ENCODE measurements around the gene CLEC4M.

The CLEC4M gene

DNA sequence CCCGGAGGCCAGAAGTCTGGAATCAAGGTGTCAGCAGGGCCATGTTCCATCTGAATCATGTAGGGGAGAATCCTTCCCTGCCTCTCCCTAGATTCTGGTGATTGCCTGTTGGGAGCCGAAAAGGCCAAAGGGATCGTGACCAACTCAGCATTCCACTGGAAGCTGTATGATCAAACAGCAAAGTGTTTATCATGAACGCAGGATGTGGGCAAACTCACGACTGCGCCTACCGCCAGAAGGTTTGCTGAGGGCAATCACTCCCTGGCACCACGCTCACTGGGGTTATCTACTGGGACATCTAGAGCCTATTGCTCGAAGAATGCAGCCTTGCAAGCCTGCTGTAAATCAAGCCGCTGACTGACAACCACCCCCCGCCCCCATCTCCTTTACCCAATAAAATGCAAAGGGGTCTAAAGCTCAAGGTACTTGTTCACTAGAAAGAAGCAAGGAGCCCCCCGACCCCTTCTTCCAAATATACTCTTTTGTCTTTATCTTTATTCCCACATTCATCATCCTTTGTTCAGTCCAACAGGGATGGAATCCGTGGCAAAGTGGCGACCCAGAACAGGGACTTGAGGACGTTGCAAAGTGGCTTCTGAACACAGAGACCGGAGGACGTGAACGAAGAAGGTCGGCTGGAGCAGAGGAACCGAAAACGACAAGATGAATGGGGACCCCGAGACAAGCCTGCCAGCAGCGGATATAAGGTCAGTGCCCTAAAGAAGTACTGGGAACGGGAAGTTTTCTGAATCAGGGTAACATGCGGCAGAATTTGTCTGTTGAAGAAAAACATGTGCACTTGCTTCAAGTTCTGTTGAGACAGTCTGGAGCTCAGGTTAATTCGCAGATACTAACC is 16.8 kb downstream of the CLEC4M start:
- Histone ChIP-seq H3K79me2 (ENCODE audit: insufficient read depth, low read length) (no peaks in the 10 kb centered on the region), H2AFZ (ENCODE audit: low read depth, low read length) (no peak overlapping the region), H4K20me1 (ENCODE audit: insufficient read depth, low read length) (no peaks in the 10 kb centered on the region), H3K9ac (ENCODE audit: low read depth, low read length) (no peak overlapping the region), H3K4me2 (ENCODE audit: insufficient read depth, low read length) (no peak overlapping the region), H3K4me1 (ENCODE audit: insufficient read depth, low read length) (no peaks in the 10 kb centered on the region), H3K4me3 (ENCODE audit: low read depth in 1 of 2, low read length in 2 of 2) (no peak overlapping the region), H3K27me3 (ENCODE audit: insufficient read depth, low read length, poor library complexity) (peaks cover 5% of the 10 kb centered on the region), H3K9me3 (ENCODE audit: insufficient read depth, low read length, severe bottlenecking) (peaks cover 3% of the 10 kb centered on the region), H3K27ac (ENCODE audit: low read length) (no peak overlapping the region), H3K36me3 (ENCODE audit: insufficient read depth, low read length) (no peaks in the 10 kb centered on the region)
- TF ChIP-seq, protein P1, sequence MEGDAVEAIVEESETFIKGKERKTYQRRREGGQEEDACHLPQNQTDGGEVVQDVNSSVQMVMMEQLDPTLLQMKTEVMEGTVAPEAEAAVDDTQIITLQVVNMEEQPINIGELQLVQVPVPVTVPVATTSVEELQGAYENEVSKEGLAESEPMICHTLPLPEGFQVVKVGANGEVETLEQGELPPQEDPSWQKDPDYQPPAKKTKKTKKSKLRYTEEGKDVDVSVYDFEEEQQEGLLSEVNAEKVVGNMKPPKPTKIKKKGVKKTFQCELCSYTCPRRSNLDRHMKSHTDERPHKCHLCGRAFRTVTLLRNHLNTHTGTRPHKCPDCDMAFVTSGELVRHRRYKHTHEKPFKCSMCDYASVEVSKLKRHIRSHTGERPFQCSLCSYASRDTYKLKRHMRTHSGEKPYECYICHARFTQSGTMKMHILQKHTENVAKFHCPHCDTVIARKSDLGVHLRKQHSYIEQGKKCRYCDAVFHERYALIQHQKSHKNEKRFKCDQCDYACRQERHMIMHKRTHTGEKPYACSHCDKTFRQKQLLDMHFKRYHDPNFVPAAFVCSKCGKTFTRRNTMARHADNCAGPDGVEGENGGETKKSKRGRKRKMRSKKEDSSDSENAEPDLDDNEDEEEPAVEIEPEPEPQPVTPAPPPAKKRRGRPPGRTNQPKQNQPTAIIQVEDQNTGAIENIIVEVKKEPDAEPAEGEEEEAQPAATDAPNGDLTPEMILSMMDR (IDR thresholded peaks at IDR 0.05; ENCODE audit: borderline replicate concordance, extremely low read depth, low read length, poor library complexity, severe bottlenecking): no peak
- TF ChIP-seq EZH2 (IDR thresholded peaks at IDR 0.05; ENCODE audit: borderline replicate concordance, low read depth, low read length, severe bottlenecking): no peak
- DNase-seq (no peak), ATAC-seq (ENCODE audit: insufficient read depth, low read depth) (no peak)

GRCh38 chr19:7781157-7781556 is 18.1 kb downstream of the CLEC4M start:
- no peaks in the 10 kb centered on the region for H3K36me3 ChIP-seq (ENCODE audit: insufficient read depth, low read length)
- peaks cover 5% of the 10 kb centered on the region for H3K27me3 ChIP-seq (ENCODE audit: insufficient read depth, low read length, poor library complexity)
- no peaks in the 10 kb centered on the region for H4K20me1 ChIP-seq (ENCODE audit: insufficient read depth, low read length)
- H3K4me1 ChIP-seq (ENCODE audit: insufficient read depth, low read length): no peaks in the 10 kb centered on the region
- H2AFZ ChIP-seq (ENCODE audit: low read depth, low read length): no peak overlapping the region
- H3K27ac ChIP-seq (ENCODE audit: low read length): no peak overlapping the region
- ATAC-seq (ENCODE audit: insufficient read depth, low read depth): no peak
- no peak for TF ChIP-seq EZH2 (IDR thresholded peaks at IDR 0.05; ENCODE audit: borderline replicate concordance, low read depth, low read length, severe bottlenecking)
- TF ChIP-seq, protein P1 (IDR thresholded peaks at IDR 0.05; ENCODE audit: borderline replicate concordance, extremely low read depth, low read length, poor library complexity, severe bottlenecking): no peak
- no peak overlapping the region for H3K4me2 ChIP-seq (ENCODE audit: insufficient read depth, low read length)
- H3K4me3 ChIP-seq (ENCODE audit: low read depth in 1 of 2, low read length in 2 of 2): no peak overlapping the region
- H3K9me3 ChIP-seq (ENCODE audit: insufficient read depth, low read length, severe bottlenecking): peaks cover 5% of the 10 kb centered on the region
- no peak overlapping the region for H3K9ac ChIP-seq (ENCODE audit: low read depth, low read length)
- DNase-seq: no peak
- no peaks in the 10 kb centered on the region for H3K79me2 ChIP-seq (ENCODE audit: insufficient read depth, low read length)

- H3K4me1 ChIP-seq (ENCODE audit: insufficient read depth, low read length): no peaks in the 10 kb centered on the region
- no peak overlapping the region for H3K9ac ChIP-seq (ENCODE audit: low read depth, low read length)
- peaks cover 5% of the 10 kb centered on the region for H3K9me3 ChIP-seq (ENCODE audit: insufficient read depth, low read length, severe bottlenecking)
- no peaks in the 10 kb centered on the region for H3K36me3 ChIP-seq (ENCODE audit: insufficient read depth, low read length)
- TF ChIP-seq, protein P1 (IDR thresholded peaks at IDR 0.05; ENCODE audit: borderline replicate concordance, extremely low read depth, low read length, poor library complexity, severe bottlenecking): no peak
- TF ChIP-seq EZH2 (IDR thresholded peaks at IDR 0.05; ENCODE audit: borderline replicate concordance, low read depth, low read length, severe bottlenecking): no peak
- H4K20me1 ChIP-seq (ENCODE audit: insufficient read depth, low read length): no peaks in the 10 kb centered on the region
- no peak overlapping the region for H3K27ac ChIP-seq (ENCODE audit: low read length)
- no peak overlapping the region for H3K4me2 ChIP-seq (ENCODE audit: insufficient read depth, low read length)
- H3K4me3 ChIP-seq (ENCODE audit: low read depth in 1 of 2, low read length in 2 of 2): no peak overlapping the region
- ATAC-seq (ENCODE audit: insufficient read depth, low read depth) (no peak), DNase-seq (no peak)
- no peak overlapping the region for H2AFZ ChIP-seq (ENCODE audit: low read depth, low read length)
- H3K79me2 ChIP-seq (ENCODE audit: insufficient read depth, low read length): no peaks in the 10 kb centered on the region
- no peaks in the 10 kb centered on the region for H3K27me3 ChIP-seq (ENCODE audit: insufficient read depth, low read length, poor library complexity)
Observed at GRCh38 chr19:7783991-7784423, 21.0 kb downstream of the CLEC4M start.

Data from DND-41 (cell line).